Loucy (cell line): ENCODE measurements around the gene HDC.

Experiments used
- H2AFZ ChIP-seq: fragments of 200-600 bp; sonication (generic); 2 replicates; pipeline ENCODE4 v1.6.0; 2016; ENCODE audit warnings: antibody characterized with exemption, mild to moderate bottlenecking, low read length, moderate library complexity
- H3F3A ChIP-seq: fragments of 200-600 bp; 2 replicates; pipeline ENCODE4 v1.6.0; 2016; ENCODE audit warnings: antibody characterized with exemption, low read depth, mild to moderate bottlenecking
- H3K27me3 ChIP-seq: fragments of 200-600 bp; sonication (generic); 2 replicates; pipeline ENCODE4 v1.6.1; 2014; ENCODE audit warnings: low read length, mild to moderate bottlenecking; ENCODE audit not compliant: insufficient read depth, poor library complexity, severe bottlenecking
- H3K36me3 ChIP-seq: fragments of 200-600 bp; sonication (generic); 2 replicates; pipeline ENCODE4 v1.6.1; 2016; ENCODE audit warnings: low read length; ENCODE audit not compliant: insufficient read depth
- H3K4me1 ChIP-seq: fragments of 200-600 bp; sonication (generic); 2 replicates; pipeline ENCODE4 v1.5.1; 2014; ENCODE audit warnings: low read length, mild to moderate bottlenecking; ENCODE audit not compliant: insufficient read depth, poor library complexity, severe bottlenecking
- H3K4me2 ChIP-seq: fragments of 200-600 bp; sonication (generic); 2 replicates; pipeline ENCODE4 v1.6.0; 2014; ENCODE audit warnings: antibody characterized with exemption, low read length, low read depth, mild to moderate bottlenecking; ENCODE audit not compliant: poor library complexity, severe bottlenecking
- H3K4me3 ChIP-seq: fragments of 200-600 bp; sonication (generic); 2 replicates; pipeline ENCODE4 v1.5.1; 2014; ENCODE audit warnings: low read length, mild to moderate bottlenecking, mixed read lengths; ENCODE audit not compliant: poor library complexity, severe bottlenecking
- H3K79me2 ChIP-seq: fragments of 200-600 bp; sonication (generic); 2 replicates; pipeline ENCODE4 v1.6.1; 2014; ENCODE audit warnings: low read length; ENCODE audit not compliant: insufficient read depth
- H3K9ac ChIP-seq: fragments of 200-600 bp; sonication (generic); 2 replicates; pipeline ENCODE4 v1.6.0; 2014; ENCODE audit warnings: mild to moderate bottlenecking, low read depth, low read length, moderate library complexity; ENCODE audit not compliant: poor library complexity, severe bottlenecking
- H3K9me2 ChIP-seq: fragments of 200-600 bp; sonication (generic); replicated peaks from 2 replicates; pipeline ENCODE4 v1.6.1; 2016; ENCODE audit warnings: low read depth, low read length, mixed read lengths
- H3K9me3 ChIP-seq: fragments of 200-600 bp; sonication (generic); 2 replicates; pipeline ENCODE4 v1.6.1; 2014; ENCODE audit warnings: mild to moderate bottlenecking, antibody characterized with exemption, low read length, low read depth; ENCODE audit not compliant: insufficient read depth
- H4K20me1 ChIP-seq: fragments of 200-600 bp; sonication (generic); 2 replicates; pipeline ENCODE4 v1.6.0; 2014; ENCODE audit warnings: antibody characterized with exemption, low read length, mild to moderate bottlenecking; ENCODE audit not compliant: insufficient read depth, poor library complexity, severe bottlenecking
- EZH2phosphoT487 ChIP-seq: fragments of 200-600 bp; IDR thresholded peaks from 2 replicates; pipeline ENCODE4 v1.6.1; 2018; ENCODE audit warnings: antibody characterized with exemption, mild to moderate bottlenecking, moderate library complexity, borderline replicate concordance
- TF ChIP-seq, protein P1 (sequence below): fragments of 200-600 bp; sonication (generic); conservative IDR thresholded peaks from 2 replicates; pipeline ENCODE4 v1.5.1; 2014; ENCODE audit warnings: mild to moderate bottlenecking, antibody characterized with exemption, low read length

The HDC gene

DNA sequence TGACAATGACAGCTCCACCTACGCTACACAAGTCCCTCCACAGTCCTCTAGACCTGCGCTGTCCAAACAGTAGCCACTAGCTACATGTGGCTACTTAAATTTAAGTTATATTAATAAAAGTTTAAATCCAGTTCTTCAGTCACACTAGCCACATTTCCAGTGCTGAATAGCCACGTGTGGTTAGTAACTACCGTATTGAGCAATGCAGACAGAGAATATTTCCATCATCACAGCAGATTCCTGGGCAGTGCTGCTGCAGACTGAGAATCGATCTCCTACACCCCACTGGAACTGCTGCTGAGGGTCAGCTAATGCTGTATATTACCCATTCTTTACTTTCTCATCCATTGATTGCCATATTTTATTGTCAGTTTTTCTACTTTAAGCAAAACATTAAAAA, 40.9 kb downstream of the HDC start:
- H3K36me3 ChIP-seq: no peaks in the 10 kb centered on the region
- no peak overlapping the region for H2AFZ ChIP-seq
- H3K9ac ChIP-seq: no peak overlapping the region

DNA sequence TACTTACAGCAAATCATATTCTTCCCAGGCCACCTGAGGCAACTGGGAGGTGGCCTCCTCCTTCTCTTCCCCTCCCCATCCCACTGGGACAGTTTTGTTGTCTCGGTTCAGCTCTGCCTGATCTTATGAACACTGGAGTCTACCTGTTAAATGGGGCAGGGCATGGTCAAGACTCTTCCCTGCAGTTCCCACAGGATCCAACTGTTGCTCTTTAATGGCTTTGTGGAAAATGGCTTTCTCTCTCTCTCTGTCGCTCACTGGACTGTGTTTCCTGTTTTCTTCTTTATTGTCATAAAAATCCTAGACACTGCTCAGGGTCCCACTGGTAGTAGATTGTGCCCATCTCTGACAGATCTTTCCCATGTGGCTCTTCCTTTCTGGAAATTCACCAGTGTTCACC, 43.3 kb downstream of the HDC start:
- Histone ChIP-seq H3K9me2 (no peaks in the 10 kb centered on the region), H3F3A (no peaks in the 10 kb centered on the region), H3K36me3 (no peaks in the 10 kb centered on the region), H3K4me2 (no peak overlapping the region), H2AFZ (no peak overlapping the region), H3K9ac (no peak overlapping the region), H3K27me3 (no peaks in the 10 kb centered on the region), H3K79me2 (no peaks in the 10 kb centered on the region), H4K20me1 (no peaks in the 10 kb centered on the region), H3K4me3 (no peak overlapping the region), H3K4me1 (peaks cover 11% of the 10 kb centered on the region), H3K9me3 (no peaks in the 10 kb centered on the region)
- TF ChIP-seq EZH2phosphoT487: no peak
- TF ChIP-seq, protein P1, sequence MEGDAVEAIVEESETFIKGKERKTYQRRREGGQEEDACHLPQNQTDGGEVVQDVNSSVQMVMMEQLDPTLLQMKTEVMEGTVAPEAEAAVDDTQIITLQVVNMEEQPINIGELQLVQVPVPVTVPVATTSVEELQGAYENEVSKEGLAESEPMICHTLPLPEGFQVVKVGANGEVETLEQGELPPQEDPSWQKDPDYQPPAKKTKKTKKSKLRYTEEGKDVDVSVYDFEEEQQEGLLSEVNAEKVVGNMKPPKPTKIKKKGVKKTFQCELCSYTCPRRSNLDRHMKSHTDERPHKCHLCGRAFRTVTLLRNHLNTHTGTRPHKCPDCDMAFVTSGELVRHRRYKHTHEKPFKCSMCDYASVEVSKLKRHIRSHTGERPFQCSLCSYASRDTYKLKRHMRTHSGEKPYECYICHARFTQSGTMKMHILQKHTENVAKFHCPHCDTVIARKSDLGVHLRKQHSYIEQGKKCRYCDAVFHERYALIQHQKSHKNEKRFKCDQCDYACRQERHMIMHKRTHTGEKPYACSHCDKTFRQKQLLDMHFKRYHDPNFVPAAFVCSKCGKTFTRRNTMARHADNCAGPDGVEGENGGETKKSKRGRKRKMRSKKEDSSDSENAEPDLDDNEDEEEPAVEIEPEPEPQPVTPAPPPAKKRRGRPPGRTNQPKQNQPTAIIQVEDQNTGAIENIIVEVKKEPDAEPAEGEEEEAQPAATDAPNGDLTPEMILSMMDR: no peak

More for the DNA sequence above, 40.9 kb downstream of the HDC start:
- Histone ChIP-seq H3K79me2 (no peaks in the 10 kb centered on the region), H3F3A (no peaks in the 10 kb centered on the region), H3K27me3 (no peaks in the 10 kb centered on the region), H3K4me1 (peaks cover 11% of the 10 kb centered on the region), H3K4me2 (no peak overlapping the region), H3K9me3 (no peaks in the 10 kb centered on the region), H3K9me2 (no peaks in the 10 kb centered on the region), H4K20me1 (no peaks in the 10 kb centered on the region), H3K4me3 (no peak overlapping the region)
- TF ChIP-seq, protein P1: no peak
- TF ChIP-seq EZH2phosphoT487: no peak

DNA sequence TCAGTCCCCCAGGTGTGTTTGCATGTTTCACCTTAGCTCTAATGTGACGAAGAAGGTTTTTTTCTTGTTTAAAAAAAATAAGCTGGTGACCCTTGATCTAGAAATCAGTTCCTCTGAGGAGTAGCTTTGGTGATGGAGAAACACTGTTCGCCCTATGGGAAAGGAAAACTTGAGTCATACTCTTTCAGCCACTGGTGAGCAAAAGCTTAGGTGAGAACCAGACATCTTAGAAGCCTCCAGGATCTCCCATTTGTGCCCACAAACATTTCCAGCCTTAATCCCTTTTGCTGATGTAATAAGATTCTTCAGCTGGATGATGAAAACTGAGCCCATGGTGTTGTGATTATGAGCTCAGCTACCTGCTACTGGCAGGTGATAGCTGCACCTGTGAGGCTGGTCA, 45.7 kb downstream of the HDC start:
- Histone ChIP-seq H3K4me1 (peaks cover 11% of the 10 kb centered on the region), H3K79me2 (no peaks in the 10 kb centered on the region), H3K9ac (no peak overlapping the region), H4K20me1 (no peaks in the 10 kb centered on the region), H3F3A (no peaks in the 10 kb centered on the region), H3K9me3 (no peaks in the 10 kb centered on the region), H2AFZ (no peak overlapping the region), H3K4me3 (no peak overlapping the region), H3K4me2 (no peak overlapping the region), H3K27me3 (no peaks in the 10 kb centered on the region), H3K9me2 (no peaks in the 10 kb centered on the region), H3K36me3 (no peaks in the 10 kb centered on the region)
- TF ChIP-seq EZH2phosphoT487: no peak
- TF ChIP-seq, protein P1: no peak
